Fibroblast of skin of right quadriceps (primary cell): ENCODE data around the gene SOBP.
"Not testable (repeated sequence)": the region's sequence is repeated elsewhere in the genome, so short reads cannot be mapped to it uniquely, and the experiment has no call there.

Source experiments
- DNase-seq: peaks from one replicate; pipeline ENCODE4 v3.0.0-alpha.2; 2013

The SOBP gene, protein sequence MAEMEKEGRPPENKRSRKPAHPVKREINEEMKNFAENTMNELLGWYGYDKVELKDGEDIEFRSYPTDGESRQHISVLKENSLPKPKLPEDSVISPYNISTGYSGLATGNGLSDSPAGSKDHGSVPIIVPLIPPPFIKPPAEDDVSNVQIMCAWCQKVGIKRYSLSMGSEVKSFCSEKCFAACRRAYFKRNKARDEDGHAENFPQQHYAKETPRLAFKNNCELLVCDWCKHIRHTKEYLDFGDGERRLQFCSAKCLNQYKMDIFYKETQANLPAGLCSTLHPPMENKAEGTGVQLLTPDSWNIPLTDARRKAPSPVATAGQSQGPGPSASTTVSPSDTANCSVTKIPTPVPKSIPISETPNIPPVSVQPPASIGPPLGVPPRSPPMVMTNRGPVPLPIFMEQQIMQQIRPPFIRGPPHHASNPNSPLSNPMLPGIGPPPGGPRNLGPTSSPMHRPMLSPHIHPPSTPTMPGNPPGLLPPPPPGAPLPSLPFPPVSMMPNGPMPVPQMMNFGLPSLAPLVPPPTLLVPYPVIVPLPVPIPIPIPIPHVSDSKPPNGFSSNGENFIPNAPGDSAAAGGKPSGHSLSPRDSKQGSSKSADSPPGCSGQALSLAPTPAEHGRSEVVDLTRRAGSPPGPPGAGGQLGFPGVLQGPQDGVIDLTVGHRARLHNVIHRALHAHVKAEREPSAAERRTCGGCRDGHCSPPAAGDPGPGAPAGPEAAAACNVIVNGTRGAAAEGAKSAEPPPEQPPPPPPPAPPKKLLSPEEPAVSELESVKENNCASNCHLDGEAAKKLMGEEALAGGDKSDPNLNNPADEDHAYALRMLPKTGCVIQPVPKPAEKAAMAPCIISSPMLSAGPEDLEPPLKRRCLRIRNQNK

GRCh38 chr6:107489636-107490565, at the start of gene SOBP:
SOBP (plus strand) TSS chr6:107490117; CDS start chr6:107490617, 500 bp downstream.
- peak; percentile 47 for DNase-seq

DNA sequence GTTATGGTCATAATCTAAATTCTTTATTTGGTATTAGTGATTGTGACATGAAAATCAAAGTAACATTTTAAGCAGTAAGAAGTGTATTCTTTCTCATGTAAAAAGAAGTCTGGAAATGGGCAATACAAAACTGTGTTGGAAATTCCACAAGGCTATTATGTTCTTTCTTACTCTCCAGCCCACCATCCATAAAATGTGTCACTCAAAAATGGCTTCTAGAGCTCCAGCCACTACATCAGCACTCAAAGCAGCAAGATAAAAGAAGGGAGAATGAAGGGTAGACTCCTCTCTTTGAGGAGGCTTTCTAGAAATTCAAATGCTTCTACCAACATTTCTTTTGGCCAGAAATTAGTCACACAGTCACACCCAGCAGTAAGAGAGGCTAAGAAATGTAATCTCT, 49.0 kb upstream of the SOBP start:
- DNase-seq: no peak

- DNase-seq: no peak
Measured at GRCh38 chr6:107441682-107442081, 48.2 kb upstream of the SOBP start.

DNA sequence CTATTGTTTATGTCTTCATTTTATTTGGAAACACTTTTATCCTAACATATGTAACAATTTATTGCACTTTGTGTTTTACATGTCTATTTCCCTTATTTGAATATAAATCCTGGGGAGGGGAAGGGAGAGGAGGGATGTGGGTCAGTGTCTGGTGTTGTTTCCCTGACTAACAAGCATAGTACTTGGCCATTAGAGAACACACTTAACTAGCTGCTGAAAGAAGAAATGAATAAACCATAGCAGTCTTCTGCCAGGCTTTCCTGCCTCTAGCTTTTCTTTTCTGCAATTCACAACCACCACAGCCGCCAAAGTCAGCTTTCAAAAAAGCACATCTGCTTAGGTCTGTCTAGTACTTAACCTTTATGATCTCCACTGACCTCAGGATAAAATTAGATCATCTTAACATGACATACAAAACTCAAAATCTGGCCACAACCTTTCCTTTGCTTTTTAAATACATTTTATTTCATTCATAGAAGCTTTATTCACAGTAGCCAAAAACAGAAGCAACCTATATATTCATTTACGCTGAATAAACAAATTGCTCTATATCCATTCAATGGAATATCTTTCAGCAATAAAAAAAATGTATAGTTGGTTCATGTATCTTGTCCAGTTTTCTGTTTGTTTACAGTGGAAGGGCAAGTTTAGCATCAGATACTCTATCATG, 46.8 kb upstream of the SOBP start:
- DNase-seq: no peak

- peak; percentile 52 for DNase-seq
Measured at GRCh38 chr6:107443608-107444267, 46.2 kb upstream of the SOBP start.

DNA sequence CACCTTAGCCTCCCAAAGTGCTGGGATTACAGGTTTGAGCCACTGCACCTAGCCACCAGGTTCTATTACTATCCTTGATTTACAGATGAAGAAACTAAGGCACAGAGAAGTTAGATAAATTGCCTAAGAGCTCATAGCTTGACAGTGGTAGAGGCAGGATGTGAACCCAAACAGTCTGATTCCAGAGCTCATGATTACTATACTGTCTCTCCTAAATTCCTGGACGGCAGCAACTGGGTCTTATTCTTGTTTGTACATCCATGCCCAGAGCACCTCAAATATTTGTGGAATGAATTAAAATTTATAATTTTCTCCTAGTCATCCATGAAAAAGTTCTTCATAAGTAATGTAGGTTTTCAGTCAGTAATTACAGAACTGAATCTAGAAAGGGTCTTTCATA, 45.6 kb upstream of the SOBP start:
- no peak for DNase-seq

DNA sequence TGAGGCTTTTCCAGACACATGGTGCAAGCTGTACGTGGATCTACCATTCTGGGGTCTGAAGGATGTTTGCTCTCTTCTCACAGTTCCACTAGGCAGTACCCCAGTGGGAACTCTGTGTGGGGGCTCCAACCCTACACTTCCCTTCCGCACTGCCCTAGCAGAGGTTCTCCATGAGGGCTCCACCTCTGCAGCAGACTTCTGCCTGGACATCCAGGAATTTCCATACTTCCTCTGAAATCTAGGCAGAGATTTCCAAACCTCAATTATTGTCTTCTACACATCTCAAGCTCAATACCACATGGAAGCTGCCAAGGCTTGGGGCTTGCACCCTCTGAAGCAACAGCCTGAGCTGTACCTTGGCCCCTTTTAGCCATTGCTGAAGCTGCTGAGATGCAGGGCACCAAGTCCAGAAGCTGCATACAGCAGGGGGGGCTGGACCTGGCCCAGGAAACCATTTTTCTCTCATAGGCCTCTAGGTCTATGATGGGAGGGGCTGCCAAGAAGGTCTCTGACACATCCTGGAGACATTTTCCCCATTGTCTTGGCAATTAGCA, 42.2 kb upstream of the SOBP start:
- DNase-seq: no peak

GRCh38 chr6:107448776-107449175, 41.1 kb upstream of the SOBP start:
- DNase-seq: no peak

GRCh38 chr6:107458672-107459282, 31.1 kb upstream of the SOBP start:
- DNase-seq: peak; percentile 10

GRCh38 chr6:107459283-107460082, 30.4 kb upstream of the SOBP start, which contains the start of gene PDSS2:
PDSS2 (minus strand) TSS chr6:107459564; CDS start chr6:107459285, 279 bp downstream.
- DNase-seq: peak; percentile 97

GRCh38 chr6:107460083-107460631, 29.8 kb upstream of the SOBP start:
- no peak for DNase-seq

- DNase-seq: no peak
Measured at GRCh38 chr6:107466062-107466461, 23.9 kb upstream of the SOBP start.

DNA sequence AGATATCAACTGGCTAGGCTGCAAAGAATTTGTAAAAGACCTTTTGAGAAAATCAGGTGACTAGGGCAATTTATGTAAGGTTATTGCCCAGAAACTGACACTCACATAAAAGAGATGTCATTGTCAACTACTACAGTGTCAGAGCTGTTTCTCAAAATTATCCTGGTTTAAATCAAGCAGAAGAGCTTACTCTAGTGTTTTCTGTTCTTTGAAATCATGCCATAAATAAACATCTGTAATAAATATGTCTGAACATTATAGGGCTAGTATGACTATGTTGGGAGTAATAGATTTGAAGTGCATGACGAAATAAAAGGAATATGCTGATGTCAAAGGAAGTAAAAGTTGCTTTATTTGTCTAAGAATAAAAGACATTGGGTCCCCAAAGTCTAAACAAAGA, 19.6 kb upstream of the SOBP start:
- no peak for DNase-seq

DNA sequence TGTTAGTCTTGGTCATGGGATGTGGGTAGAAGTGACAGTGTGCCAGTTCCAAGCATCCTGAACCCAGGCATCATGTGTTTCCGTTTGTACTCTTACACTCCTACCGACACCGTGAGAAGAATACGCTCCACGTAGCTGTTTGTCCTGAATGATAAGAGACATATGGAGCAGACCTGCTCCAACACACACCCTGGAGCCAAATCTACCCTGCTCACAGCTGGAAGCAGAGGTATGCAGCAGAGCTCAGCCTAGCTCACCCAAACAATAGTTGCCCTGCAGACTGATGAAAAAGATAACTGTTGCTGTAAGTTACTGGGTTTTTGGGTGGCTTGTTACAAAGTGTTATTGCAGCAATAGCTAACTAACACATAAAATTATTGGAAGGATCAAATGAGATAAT, 16.3 kb upstream of the SOBP start:
- no peak for DNase-seq

DNA sequence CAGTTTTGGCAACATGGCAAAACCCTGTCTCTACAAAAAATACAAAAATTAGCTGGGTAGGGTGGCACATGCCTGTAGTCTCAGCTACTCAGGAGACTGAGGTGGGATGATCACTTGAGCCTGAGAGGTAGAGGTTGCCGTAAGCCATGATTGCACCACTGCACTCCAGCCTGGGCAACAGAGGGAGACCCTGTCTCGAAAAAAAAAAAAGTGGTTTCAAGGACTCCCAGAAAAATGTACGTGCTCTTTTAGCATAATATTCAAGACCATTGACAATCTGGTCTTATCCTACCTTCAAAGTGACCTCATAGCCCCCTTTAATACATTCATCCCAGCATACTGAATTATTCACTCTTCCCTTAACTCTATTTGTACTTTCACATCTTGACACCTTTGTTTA, 14.6 kb upstream of the SOBP start:
- DNase-seq: not testable (repeated sequence)

DNA sequence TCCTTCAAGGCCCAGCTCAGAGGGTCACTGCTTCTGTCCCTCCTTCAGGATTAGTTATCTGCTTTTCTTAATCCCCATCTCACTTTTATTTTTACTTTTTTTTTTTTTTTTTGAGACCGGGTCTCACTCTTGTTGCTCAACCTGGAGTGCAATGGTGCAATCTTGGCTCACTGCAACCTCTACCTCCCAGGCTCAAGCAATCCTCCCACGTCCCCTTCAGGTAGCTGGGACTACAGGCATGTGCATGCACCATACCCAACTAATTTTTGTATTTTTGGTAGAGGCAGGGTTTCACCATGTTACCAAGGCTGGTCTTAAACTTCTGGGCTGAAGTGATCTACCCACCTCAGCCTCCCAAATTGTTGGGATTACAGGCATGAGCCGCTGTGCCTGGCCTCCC, 14.1 kb upstream of the SOBP start:
- not testable (repeated sequence) for DNase-seq

GRCh38 chr6:107479089-107479690, 10.7 kb upstream of the SOBP start:
- no peak for DNase-seq

DNA sequence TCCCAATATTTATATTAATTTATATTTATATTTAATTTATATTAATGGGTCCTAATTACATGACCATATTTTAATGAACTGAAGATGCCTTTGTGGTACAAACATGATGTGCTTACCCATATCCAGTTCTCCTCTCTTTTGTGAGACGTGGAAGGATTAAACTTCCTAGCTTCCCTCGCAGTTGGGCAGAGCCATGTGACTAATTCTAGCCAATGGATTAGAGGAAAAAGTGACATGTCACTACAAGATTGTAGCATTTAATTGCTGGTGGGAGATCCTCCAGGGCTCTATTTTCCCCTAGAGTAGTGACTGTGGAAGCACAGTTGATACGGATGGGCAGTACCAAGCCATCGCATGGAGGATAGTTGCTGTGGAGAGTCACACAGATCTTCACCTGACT, 4.8 kb upstream of the SOBP start:
- no peak for DNase-seq
